Measurements from ENCODE around the gene KIF21A.

The KIF21A gene

DNA sequence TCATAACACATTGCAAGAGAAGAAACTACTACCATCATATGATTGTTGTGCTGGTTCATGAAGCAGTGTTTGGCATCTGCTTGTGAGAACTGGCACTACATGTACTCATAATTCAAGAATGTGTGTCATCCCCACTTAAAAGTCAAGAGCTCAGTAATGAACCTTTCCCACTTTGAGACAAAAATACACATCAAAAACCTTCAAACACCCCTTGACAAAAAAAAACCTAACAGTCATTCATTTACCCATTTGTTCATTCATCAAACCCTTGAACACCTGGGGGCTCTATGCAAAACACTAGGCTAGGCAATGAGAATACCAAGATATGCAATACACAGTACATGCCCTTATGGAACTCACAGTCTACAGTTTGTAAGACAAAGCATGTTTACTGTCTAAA lies 40.0 kb downstream of the KIF21A start:
- H3K9me3 ChIP-seq (ENCODE audit: control insufficient read depth, insufficient read depth, low read length): no peaks in the 10 kb centered on the region
- H3K9ac ChIP-seq (ENCODE audit: low read depth, low read length): no peak overlapping the region
- H3K4me1 ChIP-seq (ENCODE audit: control insufficient read depth, insufficient read depth, low read length): peaks cover 3% of the 10 kb centered on the region
- no peak overlapping the region for H3K4me3 ChIP-seq (ENCODE audit: low read depth, low read length)
- H3K27me3 ChIP-seq (ENCODE audit: control insufficient read depth, insufficient read depth, low read length): no peaks in the 10 kb centered on the region
- no peaks in the 10 kb centered on the region for H3K36me3 ChIP-seq (ENCODE audit: control insufficient read depth, insufficient read depth, low read length)

- no peak overlapping the region for H3K4me3 ChIP-seq (ENCODE audit: low read depth, low read length)
- H3K4me1 ChIP-seq (ENCODE audit: control insufficient read depth, insufficient read depth, low read length): peaks cover 1% of the 10 kb centered on the region
- H3K9me3 ChIP-seq (ENCODE audit: control insufficient read depth, insufficient read depth, low read length): no peaks in the 10 kb centered on the region
- no peaks in the 10 kb centered on the region for H3K36me3 ChIP-seq (ENCODE audit: control insufficient read depth, insufficient read depth, low read length)
- no peaks in the 10 kb centered on the region for H3K27me3 ChIP-seq (ENCODE audit: control insufficient read depth, insufficient read depth, low read length)
- no peak overlapping the region for H3K9ac ChIP-seq (ENCODE audit: low read depth, low read length)
Measured at GRCh38 chr12:39401459-39401858, 41.5 kb downstream of the KIF21A start.

DNA sequence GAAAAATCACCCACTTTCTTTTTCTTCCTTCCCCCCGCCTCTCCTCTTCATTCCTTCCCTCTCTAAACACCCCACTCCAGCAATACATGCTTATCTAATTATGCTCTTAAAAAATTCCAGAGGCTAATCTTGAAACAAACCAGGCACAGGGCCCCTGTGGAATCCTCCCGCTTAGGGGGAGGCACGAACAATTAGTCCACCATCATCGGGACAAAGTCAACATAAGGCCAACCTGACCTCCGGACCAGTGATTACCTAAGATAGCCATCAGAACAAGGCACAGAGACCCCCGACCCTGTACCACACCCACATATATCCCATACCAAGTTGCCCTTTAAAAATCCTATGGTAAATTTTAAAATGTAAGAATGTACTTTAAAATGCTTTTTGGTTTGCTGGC lies 47.1 kb downstream of the KIF21A start:
- Histone ChIP-seq H3K9me3 (ENCODE audit: control insufficient read depth, insufficient read depth, low read length) (no peaks in the 10 kb centered on the region), H3K4me1 (ENCODE audit: control insufficient read depth, insufficient read depth, low read length) (peaks cover 25% of the 10 kb centered on the region), H3K27me3 (ENCODE audit: control insufficient read depth, insufficient read depth, low read length) (no peaks in the 10 kb centered on the region), H3K36me3 (ENCODE audit: control insufficient read depth, insufficient read depth, low read length) (no peaks in the 10 kb centered on the region), H3K4me3 (ENCODE audit: low read depth, low read length) (no peak overlapping the region), H3K9ac (ENCODE audit: low read depth, low read length) (no peak overlapping the region)

- Histone ChIP-seq H3K36me3 (ENCODE audit: control insufficient read depth, insufficient read depth, low read length) (no peaks in the 10 kb centered on the region), H3K4me1 (ENCODE audit: control insufficient read depth, insufficient read depth, low read length) (peaks cover 29% of the 10 kb centered on the region), H3K27me3 (ENCODE audit: control insufficient read depth, insufficient read depth, low read length) (no peaks in the 10 kb centered on the region), H3K9me3 (ENCODE audit: control insufficient read depth, insufficient read depth, low read length) (no peaks in the 10 kb centered on the region), H3K9ac (ENCODE audit: low read depth, low read length) (no peak overlapping the region), H3K4me3 (ENCODE audit: low read depth, low read length) (no peak overlapping the region)
Measured at GRCh38 chr12:39393890-39394289, 49.0 kb downstream of the KIF21A start.

DNA sequence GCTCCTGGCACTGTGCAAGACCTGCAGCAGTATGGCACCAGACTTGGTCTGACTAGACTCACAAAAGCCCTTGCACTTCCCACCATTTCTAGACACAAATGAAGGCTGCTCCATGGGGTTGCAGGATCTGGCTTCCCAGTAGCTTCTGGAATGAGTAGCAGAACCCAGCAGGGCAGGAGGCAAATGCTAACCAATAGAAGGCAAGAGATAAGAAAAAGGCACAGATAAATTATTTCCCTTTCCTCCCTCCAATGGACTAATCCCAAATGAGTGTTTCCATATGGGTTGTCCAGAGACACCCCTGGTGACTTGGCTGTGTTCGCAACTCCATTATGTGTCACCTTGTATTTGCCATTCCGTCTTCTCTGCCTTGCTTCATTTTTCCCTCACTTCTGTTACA lies 49.7 kb downstream of the KIF21A start:
- no peak overlapping the region for H3K4me3 ChIP-seq (ENCODE audit: low read depth, low read length)
- peaks cover 29% of the 10 kb centered on the region for H3K4me1 ChIP-seq (ENCODE audit: control insufficient read depth, insufficient read depth, low read length)
- no peaks in the 10 kb centered on the region for H3K9me3 ChIP-seq (ENCODE audit: control insufficient read depth, insufficient read depth, low read length)
- no peaks in the 10 kb centered on the region for H3K36me3 ChIP-seq (ENCODE audit: control insufficient read depth, insufficient read depth, low read length)
- no peak overlapping the region for H3K9ac ChIP-seq (ENCODE audit: low read depth, low read length)
- no peaks in the 10 kb centered on the region for H3K27me3 ChIP-seq (ENCODE audit: control insufficient read depth, insufficient read depth, low read length)

GRCh38 chr12:39392154-39392925 lies 50.6 kb downstream of the KIF21A start:
- Histone ChIP-seq H3K36me3 (ENCODE audit: control insufficient read depth, insufficient read depth, low read length) (no peaks in the 10 kb centered on the region), H3K9ac (ENCODE audit: low read depth, low read length) (no peak overlapping the region), H3K4me1 (ENCODE audit: control insufficient read depth, insufficient read depth, low read length) (peaks cover 29% of the 10 kb centered on the region), H3K4me3 (ENCODE audit: low read depth, low read length) (no peak overlapping the region), H3K9me3 (ENCODE audit: control insufficient read depth, insufficient read depth, low read length) (no peaks in the 10 kb centered on the region), H3K27me3 (ENCODE audit: control insufficient read depth, insufficient read depth, low read length) (no peaks in the 10 kb centered on the region)

DNA sequence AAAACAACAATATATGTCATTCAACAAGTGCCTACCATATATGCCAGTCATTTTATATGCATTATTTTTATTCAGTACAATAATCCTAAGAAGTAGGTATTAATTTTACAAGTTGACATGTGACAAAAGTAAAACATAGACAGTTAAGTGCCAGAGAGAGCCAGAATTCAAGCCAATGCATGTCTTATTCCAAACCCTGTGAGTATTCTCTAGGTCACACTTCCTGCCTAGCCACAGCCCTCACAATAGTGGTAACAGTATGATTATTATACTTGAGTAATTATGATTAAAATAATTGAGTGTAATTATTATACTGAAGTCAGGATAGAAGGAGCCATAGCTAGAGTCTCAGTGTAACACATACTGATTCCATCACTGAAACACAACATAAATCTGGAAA lies 52.2 kb downstream of the KIF21A start:
- Histone ChIP-seq H3K4me1 (ENCODE audit: control insufficient read depth, insufficient read depth, low read length) (peaks cover 29% of the 10 kb centered on the region), H3K9me3 (ENCODE audit: control insufficient read depth, insufficient read depth, low read length) (no peaks in the 10 kb centered on the region), H3K36me3 (ENCODE audit: control insufficient read depth, insufficient read depth, low read length) (no peaks in the 10 kb centered on the region), H3K27me3 (ENCODE audit: control insufficient read depth, insufficient read depth, low read length) (no peaks in the 10 kb centered on the region), H3K4me3 (ENCODE audit: low read depth, low read length) (no peak overlapping the region), H3K9ac (ENCODE audit: low read depth, low read length) (no peak overlapping the region)

DNA sequence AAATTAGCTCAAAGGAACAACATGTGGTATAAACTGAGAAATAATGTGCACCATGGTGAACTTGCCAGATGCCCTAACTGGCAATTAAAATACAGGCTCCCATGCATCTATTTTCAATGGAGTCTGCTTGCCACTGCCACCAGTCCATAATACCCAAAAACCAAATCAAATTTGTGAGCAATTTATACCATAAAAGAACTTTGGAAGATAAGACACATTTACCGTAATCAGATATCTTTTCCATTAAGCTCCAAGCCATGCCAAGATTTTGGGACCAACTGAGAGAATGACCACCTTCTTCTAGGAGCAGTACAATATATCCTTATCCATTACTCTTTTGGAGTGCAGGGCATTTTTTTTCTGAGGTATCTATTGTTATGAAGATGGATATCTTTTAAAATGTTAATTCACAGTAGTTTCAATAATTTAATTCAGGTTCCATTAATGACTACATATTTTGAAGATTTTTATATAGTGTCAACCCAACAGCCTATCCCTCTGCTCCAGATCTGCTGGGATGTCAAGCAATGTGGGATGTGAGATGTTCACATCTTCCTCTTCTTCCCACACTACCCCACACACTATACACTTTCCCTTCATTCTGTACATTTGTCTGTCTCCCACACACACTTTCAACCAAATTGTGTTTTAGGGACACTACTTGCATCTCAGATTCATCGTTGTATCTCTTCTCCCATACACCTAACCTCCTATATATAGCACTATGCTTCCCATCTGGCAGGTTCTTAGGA lies 53.3 kb downstream of the KIF21A start:
- no peaks in the 10 kb centered on the region for H3K36me3 ChIP-seq (ENCODE audit: control insufficient read depth, insufficient read depth, low read length)

DNA sequence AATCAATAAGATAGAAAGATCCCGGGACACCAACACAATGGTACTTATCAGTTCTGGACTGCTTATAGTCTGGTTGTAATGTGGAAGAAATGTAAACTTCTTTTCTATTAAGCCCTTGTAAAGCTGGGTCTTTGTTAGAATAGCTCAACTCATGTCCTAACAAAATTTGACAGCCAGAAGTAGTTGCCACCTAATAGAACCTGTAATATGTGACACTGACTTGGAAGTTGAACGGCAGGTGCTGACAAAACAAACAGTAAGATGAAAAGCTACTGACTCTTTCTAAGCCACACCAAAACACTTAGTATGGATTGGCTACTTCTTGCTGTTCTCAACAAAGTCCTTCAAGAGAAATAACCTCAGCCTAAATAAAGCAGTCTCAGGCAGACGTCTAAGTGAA lies 56.6 kb downstream of the KIF21A start:
- no peak overlapping the region for H3K9ac ChIP-seq (ENCODE audit: low read depth, low read length)
- H3K27me3 ChIP-seq (ENCODE audit: control insufficient read depth, insufficient read depth, low read length): no peaks in the 10 kb centered on the region
- no peaks in the 10 kb centered on the region for H3K36me3 ChIP-seq (ENCODE audit: control insufficient read depth, insufficient read depth, low read length)
- H3K4me3 ChIP-seq (ENCODE audit: low read depth, low read length): no peak overlapping the region
- no peaks in the 10 kb centered on the region for H3K9me3 ChIP-seq (ENCODE audit: control insufficient read depth, insufficient read depth, low read length)
- H3K4me1 ChIP-seq (ENCODE audit: control insufficient read depth, insufficient read depth, low read length): peaks cover 4% of the 10 kb centered on the region

More for the DNA sequence above, 53.3 kb downstream of the KIF21A start:
- no peak overlapping the region for H3K4me3 ChIP-seq (ENCODE audit: low read depth, low read length)
- no peaks in the 10 kb centered on the region for H3K27me3 ChIP-seq (ENCODE audit: control insufficient read depth, insufficient read depth, low read length)
- no peaks in the 10 kb centered on the region for H3K9me3 ChIP-seq (ENCODE audit: control insufficient read depth, insufficient read depth, low read length)
- H3K4me1 ChIP-seq (ENCODE audit: control insufficient read depth, insufficient read depth, low read length): peaks cover 23% of the 10 kb centered on the region
- H3K9ac ChIP-seq (ENCODE audit: low read depth, low read length): no peak overlapping the region

GRCh38 chr12:39383114-39383513 lies 59.8 kb downstream of the KIF21A start:
- Histone ChIP-seq H3K36me3 (ENCODE audit: control insufficient read depth, insufficient read depth, low read length) (no peaks in the 10 kb centered on the region), H3K4me3 (ENCODE audit: low read depth, low read length) (no peak overlapping the region), H3K9me3 (ENCODE audit: control insufficient read depth, insufficient read depth, low read length) (no peaks in the 10 kb centered on the region), H3K27me3 (ENCODE audit: control insufficient read depth, insufficient read depth, low read length) (no peaks in the 10 kb centered on the region), H3K9ac (ENCODE audit: low read depth, low read length) (no peak overlapping the region), H3K4me1 (ENCODE audit: control insufficient read depth, insufficient read depth, low read length) (no peaks in the 10 kb centered on the region)

GRCh38 chr12:39380090-39380489 lies 62.8 kb downstream of the KIF21A start:
- Histone ChIP-seq H3K4me3 (ENCODE audit: low read depth, low read length) (no peak overlapping the region), H3K36me3 (ENCODE audit: control insufficient read depth, insufficient read depth, low read length) (no peaks in the 10 kb centered on the region), H3K27me3 (ENCODE audit: control insufficient read depth, insufficient read depth, low read length) (no peaks in the 10 kb centered on the region), H3K4me1 (ENCODE audit: control insufficient read depth, insufficient read depth, low read length) (no peaks in the 10 kb centered on the region), H3K9me3 (ENCODE audit: control insufficient read depth, insufficient read depth, low read length) (no peaks in the 10 kb centered on the region), H3K9ac (ENCODE audit: low read depth, low read length) (no peak overlapping the region)

- H3K27me3 ChIP-seq (ENCODE audit: control insufficient read depth, insufficient read depth, low read length): no peaks in the 10 kb centered on the region
- H3K9ac ChIP-seq (ENCODE audit: low read depth, low read length): no peak overlapping the region
- peaks cover 5% of the 10 kb centered on the region for H3K4me1 ChIP-seq (ENCODE audit: control insufficient read depth, insufficient read depth, low read length)
- H3K9me3 ChIP-seq (ENCODE audit: control insufficient read depth, insufficient read depth, low read length): no peaks in the 10 kb centered on the region
- no peak overlapping the region for H3K4me3 ChIP-seq (ENCODE audit: low read depth, low read length)
- no peaks in the 10 kb centered on the region for H3K36me3 ChIP-seq (ENCODE audit: control insufficient read depth, insufficient read depth, low read length)
Measured at GRCh38 chr12:39378341-39378740, 64.6 kb downstream of the KIF21A start.
